CD4-positive, alpha-beta memory T cell (primary cell): Measurements from ENCODE around the gene POGZ. TPM values are rescaled to one million over a fixed set of nuclear protein-coding genes. Genes with fewer than 3 reads are reported as not detected.

Experiments used
- CTCF ChIA-PET: fragments of 350-600 bp; sonication (Branson Sonifier 250); formaldehyde crosslinking; loops from one replicate; lab custom pipeline; 2021; ENCODE audit warnings: inconsistent platforms; ENCODE audit not compliant: partially characterized antibody; lab: Charles Lee
- POLR2A ChIA-PET: fragments of 350-600 bp; sonication (Branson Sonifier 250); formaldehyde crosslinking; loops from one replicate; lab custom pipeline; 2021; ENCODE audit not compliant: partially characterized antibody; lab: Charles Lee
- DNase-seq, 5 donors: peaks; one replicate each; pipeline versions ENCODE4 v3.0.0 to v3.0.0-alpha.2; 2020 to 2022; ENCODE audit warnings: mixed read lengths in 1 of 5
- H3K27ac ChIP-seq: one replicate; pipeline ENCODE4 v1.7.0; 2013; ENCODE audit warnings: low read depth, low read length
- H3K27me3 ChIP-seq: 2 replicates; pipeline ENCODE4 v1.7.0; 2013; ENCODE audit warnings: mild to moderate bottlenecking, low read length, moderate library complexity; ENCODE audit not compliant: insufficient read depth
- H3K36me3 ChIP-seq: 2 replicates; pipeline ENCODE4 v1.7.0; 2013; ENCODE audit warnings: mild to moderate bottlenecking, low read length, moderate library complexity; ENCODE audit not compliant: insufficient read depth
- H3K4me1 ChIP-seq: 2 replicates; pipeline ENCODE4 v1.7.0; 2013; ENCODE audit warnings: mild to moderate bottlenecking, low read length, moderate library complexity; ENCODE audit not compliant: insufficient read depth
- H3K4me3 ChIP-seq, 2 donors: one replicate each; pipeline ENCODE4 v1.7.0; 2013; ENCODE audit warnings: low read length in 2 of 2, mild to moderate bottlenecking in 1 of 2
- H3K9me3 ChIP-seq, 2 donors: one replicate each; pipeline ENCODE4 v1.7.0; 2013; ENCODE audit warnings: low read length in 2 of 2, control low read depth in 1 of 2; ENCODE audit not compliant: control insufficient read depth in 1 of 2
- H3K27ac Mint-ChIP-seq, 7 donors: one replicate each; pipeline ENCODE4 v1.8.0; 2020 to 2021; ENCODE audit warnings: mixed read lengths in 7 of 7, mild to moderate bottlenecking in 6 of 7, inconsistent platforms in 3 of 7, moderate library complexity in 3 of 7
- H3K27me3 Mint-ChIP-seq, 2 donors: one replicate each; pipeline ENCODE4 v1.8.0; 2020 to 2021; ENCODE audit warnings: mixed read lengths in 2 of 2
- H3K36me3 Mint-ChIP-seq, 2 donors: one replicate each; pipeline ENCODE4 v1.8.0; 2020 to 2021; ENCODE audit warnings: mixed read lengths in 2 of 2, inconsistent platforms in 1 of 2, mild to moderate bottlenecking in 1 of 2
- H3K4me1 Mint-ChIP-seq, 4 donors: one replicate each; pipeline ENCODE4 v1.8.0; 2020 to 2021; ENCODE audit warnings: mixed read lengths in 4 of 4, mild to moderate bottlenecking in 1 of 4
- H3K4me3 Mint-ChIP-seq, 8 donors: one replicate each; pipeline ENCODE4 v1.8.0; 2020 to 2021; ENCODE audit warnings: mixed read lengths in 8 of 8, mild to moderate bottlenecking in 7 of 8, moderate library complexity in 6 of 8, inconsistent platforms in 3 of 8
- H3K9me3 Mint-ChIP-seq, 8 donors: one replicate each; pipeline ENCODE4 v1.8.0; 2020 to 2021; ENCODE audit warnings: mixed read lengths in 8 of 8, mild to moderate bottlenecking in 5 of 8, inconsistent platforms in 3 of 8, moderate library complexity in 1 of 8
- intact Hi-C: fragments of 100-400 bp; cut with micrococcal nuclease; formaldehyde crosslinking; loops from one replicate; pipeline ENCODE4 v1.15.1; 2023
- polyA plus RNA-seq, 2 donors: library from polyadenylated mRNA; unstranded; fragments of 300-500 nt; fragmentation: Illumina TruSeq; gene quantifications; one replicate each; pipeline ENCODE4 v1.2.3, GENCODE V29; 2021
- total RNA-seq, 2 experiments: library from RNA; stranded (reverse); gene quantifications; one replicate each; pipeline ENCODE4 v1.2.3, GENCODE V29; 2021

The POGZ gene
- total and polyA plus RNA-seq, 4 experiments from 2014 or later, result 0.87 to 130 (median 65.8) TPM

- Mint-ChIP-seq H3K27me3 (peaks cover 22 to 27% of the 10 kb centered on the region in 2 donors), H3K4me1 (peaks cover 8 to 17% (median 11%) of the 10 kb centered on the region in 4 donors), H3K4me3 (no peak overlapping the region), H3K36me3 (peaks cover 0 to 10% of the 10 kb centered on the region in 2 donors), H3K9me3 (peaks cover 0 to 2% (median 0%) of the 10 kb centered on the region in 8 donors), H3K27ac (peak overlapping the region in 2 of 7 donors; percentile 34 to 48)
- Histone ChIP-seq H3K4me1 (peaks cover 16% of the 10 kb centered on the region), H3K27me3 (no peaks in the 10 kb centered on the region), H3K4me3 (no peak overlapping the region), H3K9me3 (no peaks in the 10 kb centered on the region), H3K27ac (no peak overlapping the region), H3K36me3 (no peaks in the 10 kb centered on the region)
- DNase-seq, result no peak
- intact Hi-C loops, result no loop called here
- POLR2A ChIA-PET, result interaction anchor here (0.8 kb wide), 1 partner anchor 18 kb away, joined by 3 read pairs; no protein-coding TSS in a partner anchor
- CTCF ChIA-PET, result no interaction called here
Measured at GRCh38 chr1:151461694-151462093, 2.4 kb upstream of the POGZ start.

- Mint-ChIP-seq H3K9me3 (peaks cover 0 to 2% (median 0%) of the 10 kb centered on the region in 8 donors), H3K27me3 (peaks cover 13% of the 10 kb centered on the region in 2 donors), H3K4me1 (peaks cover 11 to 41% (median 26%) of the 10 kb centered on the region in 4 donors), H3K27ac (peak overlapping the region; percentile 78 to 97 (median 95)), H3K36me3 (peaks cover 0 to 12% of the 10 kb centered on the region in 2 donors), H3K4me3 (peak overlapping the region; percentile 79 to 93 (median 88))
- ChIA-PET CTCF (no interaction called here), POLR2A (interaction anchor here (1.0 to 5.1 kb wide), 8 partner anchors 10 to 153 kb away, joined by 3 to 38 read pairs (median 4); partner anchors contain the start of genes CGN, PI4KB and SNX27)
- peaks cover 35% of the 10 kb centered on the region for H3K4me1 ChIP-seq
- H3K27ac ChIP-seq, result peak overlapping the region; percentile 39
- no peaks in the 10 kb centered on the region for H3K9me3 ChIP-seq
- peak in 4 of 5 donors; percentile 64 to 76 (median 68) for DNase-seq
- no peaks in the 10 kb centered on the region for H3K27me3 ChIP-seq
- intact Hi-C loops, result loop anchor here (1.0 to 5.0 kb wide), 7 partner anchors 14 to 535 kb away; partner anchors contain the start of genes C2CD4D, CGN, SNX27 and TUFT1
- H3K4me3 ChIP-seq, result peak overlapping the region in 1 of 2 donors; percentile 51
- H3K36me3 ChIP-seq, result no peaks in the 10 kb centered on the region
Measured at GRCh38 chr1:151458802-151459330, 428 bp downstream of the POGZ start.

- DNase-seq, result peak; percentile 66 to 79 (median 70)
- intact Hi-C loops, result loop anchor here (1.0 to 5.0 kb wide), 4 partner anchors 13 to 379 kb away; partner anchors contain the start of genes C2CD4D, SNX27 and TUFT1
- Mint-ChIP-seq H3K36me3 (peaks cover 0 to 12% of the 10 kb centered on the region in 2 donors), H3K27me3 (peaks cover 10 to 13% of the 10 kb centered on the region in 2 donors), H3K27ac (peak overlapping the region; percentile 94 to 99 (median 95)), H3K4me3 (peak overlapping the region; percentile 87 to 96 (median 92)), H3K4me1 (peaks cover 13 to 46% (median 27%) of the 10 kb centered on the region in 4 donors), H3K9me3 (peaks cover 0 to 2% (median 0%) of the 10 kb centered on the region in 8 donors)
- CTCF ChIA-PET, result interaction anchor here (0.7 kb wide), 1 partner anchor 410 kb away, joined by 3 read pairs; no protein-coding TSS in a partner anchor
- H3K27ac ChIP-seq, result peak overlapping the region; percentile 75
- no peaks in the 10 kb centered on the region for H3K9me3 ChIP-seq
- POLR2A ChIA-PET, result interaction anchor here (1.0 to 5.1 kb wide), 8 partner anchors 9 to 131 kb away, joined by 3 to 38 read pairs (median 4); partner anchors contain the start of genes CGN and PI4KB
- H3K36me3 ChIP-seq, result no peaks in the 10 kb centered on the region
- peaks cover 35% of the 10 kb centered on the region for H3K4me1 ChIP-seq
- H3K27me3 ChIP-seq, result no peaks in the 10 kb centered on the region
- peak overlapping the region; percentile 83 to 98 for H3K4me3 ChIP-seq
Measured at GRCh38 chr1:151457911-151458801, 1.1 kb downstream of the POGZ start.

GRCh38 chr1:151455966-151456365 lies 3.3 kb downstream of the POGZ start:
- peaks cover 0 to 12% of the 10 kb centered on the region in 2 donors for H3K36me3 Mint-ChIP-seq
- peaks cover 35% of the 10 kb centered on the region for H3K4me1 ChIP-seq
- no peak overlapping the region for H3K4me3 ChIP-seq
- H3K27ac ChIP-seq, result no peak overlapping the region
- no peaks in the 10 kb centered on the region for H3K27me3 ChIP-seq
- peak overlapping the region in 3 of 8 donors; percentile 21 to 44 (median 43) for H3K4me3 Mint-ChIP-seq
- ChIA-PET POLR2A (interaction anchor here (5.1 kb wide), 1 partner anchor 18 kb away, joined by 38 read pairs; no protein-coding TSS in a partner anchor), CTCF (interaction anchor here (4.5 kb wide), 1 partner anchor 11 kb away, joined by 17 read pairs; no protein-coding TSS in a partner anchor)
- peaks cover 14 to 48% (median 27%) of the 10 kb centered on the region in 4 donors for H3K4me1 Mint-ChIP-seq
- no peak for DNase-seq
- peak overlapping the region in 6 of 7 donors; percentile 29 to 95 (median 58) for H3K27ac Mint-ChIP-seq
- H3K9me3 ChIP-seq, result no peaks in the 10 kb centered on the region
- peaks cover 0 to 4% of the 10 kb centered on the region in 2 donors for H3K27me3 Mint-ChIP-seq
- intact Hi-C loops, result loop anchor here (5.0 kb wide), 2 partner anchors 156 to 381 kb away; partner anchors contain the start of genes C2CD4D and SNX27
- no peaks in the 10 kb centered on the region for H3K36me3 ChIP-seq
- H3K9me3 Mint-ChIP-seq, result peaks cover 0 to 2% (median 0%) of the 10 kb centered on the region in 8 donors

GRCh38 chr1:151455231-151455630 lies 4.1 kb downstream of the POGZ start:
- intact Hi-C loops, result loop anchor here (5.0 kb wide), 2 partner anchors 157 to 382 kb away; partner anchors contain the start of genes C2CD4D and SNX27
- POLR2A ChIA-PET, result interaction anchor here (1.1 to 5.1 kb wide), 3 partner anchors 19 to 427 kb away, joined by 3 to 38 read pairs (median 4); partner anchors contain the start of gene MRPL9
- CTCF ChIA-PET, result interaction anchor here (4.5 kb wide), 1 partner anchor 11 kb away, joined by 17 read pairs; no protein-coding TSS in a partner anchor
- peaks cover 35% of the 10 kb centered on the region for H3K4me1 ChIP-seq
- Mint-ChIP-seq H3K27me3 (peaks cover 0 to 4% of the 10 kb centered on the region in 2 donors), H3K36me3 (peaks cover 0 to 15% of the 10 kb centered on the region in 2 donors), H3K4me3 (peak overlapping the region in 1 of 8 donors; percentile 35), H3K9me3 (peaks cover 0 to 2% (median 0%) of the 10 kb centered on the region in 8 donors), H3K27ac (peak overlapping the region in 6 of 7 donors; percentile 25 to 95 (median 71)), H3K4me1 (peaks cover 14 to 53% (median 30%) of the 10 kb centered on the region in 4 donors)
- H3K4me3 ChIP-seq, result no peak overlapping the region
- DNase-seq, result no peak
- H3K36me3 ChIP-seq, result no peaks in the 10 kb centered on the region
- no peaks in the 10 kb centered on the region for H3K9me3 ChIP-seq
- no peak overlapping the region for H3K27ac ChIP-seq
- no peaks in the 10 kb centered on the region for H3K27me3 ChIP-seq

- Histone ChIP-seq H3K36me3 (no peaks in the 10 kb centered on the region), H3K4me3 (no peak overlapping the region), H3K9me3 (no peaks in the 10 kb centered on the region), H3K4me1 (peaks cover 40% of the 10 kb centered on the region), H3K27ac (no peak overlapping the region), H3K27me3 (no peaks in the 10 kb centered on the region)
- Mint-ChIP-seq H3K4me1 (peaks cover 22 to 53% (median 38%) of the 10 kb centered on the region in 4 donors), H3K36me3 (peaks cover 0 to 8% of the 10 kb centered on the region in 2 donors), H3K27ac (peak overlapping the region in 4 of 7 donors; percentile 22 to 59 (median 54)), H3K4me3 (peak overlapping the region in 1 of 8 donors; percentile 31), H3K9me3 (no peaks in the 10 kb centered on the region), H3K27me3 (no peaks in the 10 kb centered on the region)
- CTCF ChIA-PET, result interaction anchor here (0.7 to 1.6 kb wide), 4 partner anchors 9 to 285 kb away, joined by 3 to 6 read pairs (median 3); no protein-coding TSS in a partner anchor
- no peak for DNase-seq
- intact Hi-C loops, result no loop called here
- POLR2A ChIA-PET, result interaction anchor here (0.7 kb wide), 2 partner anchors 337 to 389 kb away, joined by 3 to 4 read pairs; no protein-coding TSS in a partner anchor
Measured at GRCh38 chr1:151447696-151448095, 11.6 kb downstream of the POGZ start.
